Adipocyte (in vitro differentiated cells): ENCODE data around the gene ETDB.

Experiments used
- DNase-seq: peaks from one replicate; pipeline ENCODE4 v3.0.0-alpha.2; 2015; ENCODE audit warnings: low read depth
- H3K27me3 ChIP-seq: replicated peaks from 2 replicates; pipeline ENCODE4 v1.7.0; 2013; ENCODE audit warnings: mild to moderate bottlenecking, low read length, moderate library complexity; ENCODE audit not compliant: control insufficient read depth, insufficient read depth
- H3K36me3 ChIP-seq: 2 replicates; pipeline ENCODE4 v1.7.0; 2013; ENCODE audit warnings: low read length, mild to moderate bottlenecking, moderate library complexity; ENCODE audit not compliant: control insufficient read depth, insufficient read depth, severe bottlenecking
- H3K4me1 ChIP-seq: 2 replicates; pipeline ENCODE4 v1.7.0; 2013; ENCODE audit warnings: mild to moderate bottlenecking, low read length, moderate library complexity; ENCODE audit not compliant: control insufficient read depth, insufficient read depth
- H3K4me3 ChIP-seq: 2 replicates; pipeline ENCODE4 v1.7.0; 2013; ENCODE audit warnings: mild to moderate bottlenecking, low read length, moderate library complexity
- H3K9ac ChIP-seq: 2 replicates; pipeline ENCODE4 v1.7.0; 2013; ENCODE audit warnings: mild to moderate bottlenecking, low read length, moderate library complexity
- H3K9me3 ChIP-seq: 2 replicates; pipeline ENCODE4 v1.7.0; 2013; ENCODE audit warnings: mild to moderate bottlenecking, low read length, moderate library complexity; ENCODE audit not compliant: control insufficient read depth

ETDB gene

GRCh38 chrX:135095715-135096114 lies 24.6 kb downstream of the ETDB start:
- H3K36me3 ChIP-seq, result no peaks in the 10 kb centered on the region
- no peak for DNase-seq

DNA sequence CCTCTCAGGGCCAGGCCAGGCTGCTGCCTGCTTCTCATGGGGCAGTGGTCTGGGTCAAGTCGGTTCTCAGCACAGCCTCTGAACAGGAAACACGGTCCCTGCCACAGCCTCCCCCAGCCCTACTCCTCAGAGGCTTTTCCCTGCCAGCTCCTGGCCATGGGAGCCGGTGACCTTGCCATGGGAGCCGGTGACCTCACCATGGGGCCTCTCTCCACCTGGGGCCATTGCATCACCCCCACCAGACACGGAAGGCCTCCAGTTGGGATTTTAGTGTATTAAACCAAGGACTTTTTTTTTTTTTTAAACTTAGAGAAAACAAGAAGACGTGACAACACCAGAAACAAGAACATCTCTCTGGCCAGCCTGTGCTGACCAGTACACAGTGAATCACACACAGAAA lies 25.6 kb downstream of the ETDB start:
- peaks cover 12% of the 10 kb centered on the region for H3K27me3 ChIP-seq
- no peak for DNase-seq
- H3K9ac ChIP-seq, result no peak overlapping the region
- no peak overlapping the region for H3K4me3 ChIP-seq
- H3K4me1 ChIP-seq, result no peaks in the 10 kb centered on the region
- no peaks in the 10 kb centered on the region for H3K36me3 ChIP-seq
- H3K9me3 ChIP-seq, result no peaks in the 10 kb centered on the region

More at GRCh38 chrX:135095715-135096114, 24.6 kb downstream of the ETDB start:
- Histone ChIP-seq H3K9me3 (no peaks in the 10 kb centered on the region), H3K4me3 (no peak overlapping the region), H3K27me3 (peaks cover 15% of the 10 kb centered on the region), H3K4me1 (no peaks in the 10 kb centered on the region), H3K9ac (no peak overlapping the region)

GRCh38 chrX:135089126-135089525 lies 31.2 kb downstream of the ETDB start:
- H3K9me3 ChIP-seq, result no peaks in the 10 kb centered on the region
- H3K4me3 ChIP-seq, result no peak overlapping the region
- no peak overlapping the region for H3K9ac ChIP-seq
- no peak for DNase-seq
- H3K36me3 ChIP-seq, result no peaks in the 10 kb centered on the region
- H3K4me1 ChIP-seq, result no peaks in the 10 kb centered on the region
- peaks cover 6% of the 10 kb centered on the region for H3K27me3 ChIP-seq

DNA sequence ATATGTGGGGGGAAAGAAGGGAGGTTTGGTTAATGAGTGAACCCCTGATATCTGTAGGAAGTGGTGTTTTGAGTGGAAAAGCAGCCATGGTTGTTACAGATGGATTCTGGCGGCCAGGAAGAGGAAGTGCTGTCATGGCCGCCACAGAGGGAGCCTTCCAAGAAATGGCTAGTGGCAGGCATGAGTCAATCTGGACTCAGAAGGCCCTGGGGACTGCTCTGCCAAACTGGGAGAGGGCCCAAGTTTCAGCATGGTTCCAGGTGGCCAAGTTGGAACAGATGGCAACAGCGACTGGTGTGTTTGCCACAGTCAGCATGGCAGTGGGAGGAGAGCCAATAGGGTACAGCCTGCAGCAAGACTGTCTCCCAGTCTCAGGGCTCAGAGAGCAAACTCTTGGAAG lies 32.5 kb downstream of the ETDB start:
- DNase-seq, result no peak
- no peak overlapping the region for H3K9ac ChIP-seq
- no peak overlapping the region for H3K4me3 ChIP-seq
- no peaks in the 10 kb centered on the region for H3K4me1 ChIP-seq
- H3K36me3 ChIP-seq, result no peaks in the 10 kb centered on the region
- H3K9me3 ChIP-seq, result no peaks in the 10 kb centered on the region
- no peaks in the 10 kb centered on the region for H3K27me3 ChIP-seq

GRCh38 chrX:135086197-135086854 lies 34.0 kb downstream of the ETDB start:
- Histone ChIP-seq H3K27me3 (peaks cover 6% of the 10 kb centered on the region), H3K4me3 (no peak overlapping the region), H3K9ac (no peak overlapping the region), H3K9me3 (no peaks in the 10 kb centered on the region), H3K4me1 (no peaks in the 10 kb centered on the region), H3K36me3 (no peaks in the 10 kb centered on the region)
- DNase-seq, result peak; percentile 80

- H3K4me1 ChIP-seq, result no peaks in the 10 kb centered on the region
- no peak overlapping the region for H3K4me3 ChIP-seq
- H3K27me3 ChIP-seq, result peaks cover 21% of the 10 kb centered on the region
- DNase-seq, result no peak
- no peak overlapping the region for H3K9ac ChIP-seq
- no peaks in the 10 kb centered on the region for H3K9me3 ChIP-seq
- H3K36me3 ChIP-seq, result no peaks in the 10 kb centered on the region
Observed at GRCh38 chrX:135081693-135082404, 38.5 kb downstream of the ETDB start.
